Testis (tissue), 3 donors: ENCODE data around the gene TTC7B. TPM values are rescaled to one million over a fixed set of nuclear protein-coding genes. Genes with fewer than 3 reads are reported as not detected.

Experiments used
- DNase-seq: peaks from one replicate; pipeline ENCODE4 v3.0.0-alpha.2; 2019
- H3K27ac ChIP-seq, 2 donors: fragments of 200-600 bp; sonication (generic); one replicate each; pipeline ENCODE4 v1.5.1; 2019
- H3K27me3 ChIP-seq: fragments of 200-600 bp; sonication (generic); one replicate; pipeline ENCODE4 v1.5.1; 2019
- H3K36me3 ChIP-seq: fragments of 200-600 bp; sonication (generic); one replicate; pipeline ENCODE4 v1.5.1; 2017; ENCODE audit warnings: low read depth; ENCODE audit errors: missing control alignments
- H3K4me1 ChIP-seq: fragments of 200-600 bp; sonication (generic); one replicate; pipeline ENCODE4 v1.5.1; 2019
- H3K4me3 ChIP-seq, 2 donors: fragments of 200-600 bp; sonication (generic); one replicate each; pipeline ENCODE4 v1.5.1; 2017 to 2019
- H3K9me3 ChIP-seq: fragments of 200-600 bp; sonication (generic); one replicate; pipeline ENCODE4 v1.5.1; 2017
- CTCF ChIP-seq, 3 experiments: fragments of 450-650 bp in 2 of 3; fragments of 200-600 bp in 1 of 3; sonication (generic) in 1 of 3; IDR thresholded peaks; one replicate each; pipeline ENCODE4 v1.5.1; 2016 to 2019; ENCODE audit warnings: antibody characterized with exemption in 3 of 3, mild to moderate bottlenecking in 2 of 3, moderate library complexity in 1 of 3
- POLR2A ChIP-seq: fragments of 450-650 bp; IDR thresholded peaks from one replicate; pipeline ENCODE4 v1.6.1; 2017; ENCODE audit warnings: antibody characterized with exemption, mild to moderate bottlenecking, moderate library complexity
- WGBS, 2 donors: methylation state at CpG; one replicate each; pipeline ENCODE4 v1.1.5; 2018; 5-methylcytosine and 5-hydroxymethylcytosine counted together
- intact Hi-C: fragments of 100-400 bp; cut with DNase I; formaldehyde crosslinking; loops from one replicate; pipeline ENCODE4 v1.15.1; 2023; ENCODE audit warnings: low total_unique reads
- polyA plus RNA-seq: library from polyadenylated mRNA; stranded (reverse); fragments of 350-450 nt; fragmentation: Illumina TruSeq; extraction: RNeasy Lipid Tissue Mini Kit (QIAGEN cat#74804); gene quantifications from one replicate; pipeline ENCODE4 v1.2.3, GENCODE V29; 2014; ENCODE audit warnings: low read depth, low replicate concordance; ENCODE audit not compliant: insufficient read depth
- total RNA-seq, 2 donors: library from RNA; depleted of rRNA; stranded (reverse); fragments of >200 nt; gene quantifications; one replicate each; pipeline ENCODE4 v1.2.3, GENCODE V29; 2016

The TTC7B gene
- total and polyA plus RNA-seq, 3 donors from 2014 or later: 11.3 to 17.0 (median 12.1) TPM

GRCh38 chr14:90523544-90523943 lies 292.7 kb downstream of the TTC7B start:
- WGBS, 2 donors: 77 to 87% methylated on average over 8 of the region's 8 CpGs
- Histone ChIP-seq H3K36me3 (no peaks in the 10 kb centered on the region), H3K9me3 (no peaks in the 10 kb centered on the region), H3K27me3 (no peaks in the 10 kb centered on the region), H3K4me3 (no peak overlapping the region), H3K27ac (peak overlapping the region in 1 of 2 donors; percentile 31), H3K4me1 (peaks cover 35% of the 10 kb centered on the region)
- intact Hi-C loops: no loop called here
- no peak for DNase-seq
- TF ChIP-seq CTCF (IDR thresholded peaks at IDR 0.05) (no peak), POLR2A (no peak)

- no peak overlapping the region for H3K4me3 ChIP-seq
- 29 to 34% methylated on average over 18 to 21 of the region's 21 CpGs for WGBS, 2 donors
- TF ChIP-seq POLR2A: no peak
- no peak for TF ChIP-seq CTCF (IDR thresholded peaks at IDR 0.05)
- peak; percentile 96 for DNase-seq
- peaks cover 43% of the 10 kb centered on the region for H3K4me1 ChIP-seq
- H3K9me3 ChIP-seq: no peaks in the 10 kb centered on the region
- H3K36me3 ChIP-seq: no peaks in the 10 kb centered on the region
- intact Hi-C loops: no loop called here
- H3K27ac ChIP-seq: peak overlapping the region; percentile 75 to 88
- H3K27me3 ChIP-seq: no peaks in the 10 kb centered on the region
These were observed 293.5 kb downstream of the TTC7B start for GRCh38 chr14:90522571-90523191.

- TF ChIP-seq CTCF (IDR thresholded peaks at IDR 0.05) (no peak), POLR2A (no peak)
- no peak for DNase-seq
- H3K36me3 ChIP-seq: no peaks in the 10 kb centered on the region
- WGBS, 2 donors: 55 to 57% methylated on average over 11 to 18 of the region's 18 CpGs
- H3K27ac ChIP-seq: peak overlapping the region; percentile 75 to 88
- peaks cover 50% of the 10 kb centered on the region for H3K4me1 ChIP-seq
- no peaks in the 10 kb centered on the region for H3K9me3 ChIP-seq
- intact Hi-C loops: no loop called here
- no peak overlapping the region for H3K4me3 ChIP-seq
- no peaks in the 10 kb centered on the region for H3K27me3 ChIP-seq
These were observed 294.2 kb downstream of the TTC7B start for GRCh38 chr14:90521930-90522483.

GRCh38 chr14:90521084-90521929 lies 294.9 kb downstream of the TTC7B start:
- 43 to 55% methylated on average over 15 to 16 of the region's 16 CpGs for WGBS, 2 donors
- intact Hi-C loops: no loop called here
- peak; percentile 76 for DNase-seq
- Histone ChIP-seq H3K4me1 (peaks cover 50% of the 10 kb centered on the region), H3K27me3 (no peaks in the 10 kb centered on the region), H3K36me3 (no peaks in the 10 kb centered on the region), H3K4me3 (no peak overlapping the region), H3K9me3 (no peaks in the 10 kb centered on the region), H3K27ac (peak overlapping the region; percentile 75 to 88)
- TF ChIP-seq CTCF (IDR thresholded peaks at IDR 0.05) (no peak), POLR2A (no peak)
